A673 (cell line): ENCODE data around the gene HOXC6.
A peak's percentile ranks its signal among the peaks of the same experiment; 100 is the strongest.

ENCODE experiments used
- EZH2 ChIP-seq: fragments of 200-600 bp; sonication (generic); IDR thresholded peaks from 2 replicates; pipeline ENCODE4 v1.6.1; 2017; ENCODE audit warnings: borderline replicate concordance, low read depth, mild to moderate bottlenecking, mixed read lengths, antibody characterized with exemption, low read length; ENCODE audit not compliant: poor library complexity, severe bottlenecking
- TF ChIP-seq, protein P1 (sequence below): fragments of 300-800, 200-600 bp; sonication (generic); conservative IDR thresholded peaks from 2 replicates; pipeline ENCODE4 v1.5.1; 2017; ENCODE audit warnings: low read depth, mild to moderate bottlenecking, antibody characterized with exemption, low read length, moderate library complexity, mixed read lengths

DNA sequence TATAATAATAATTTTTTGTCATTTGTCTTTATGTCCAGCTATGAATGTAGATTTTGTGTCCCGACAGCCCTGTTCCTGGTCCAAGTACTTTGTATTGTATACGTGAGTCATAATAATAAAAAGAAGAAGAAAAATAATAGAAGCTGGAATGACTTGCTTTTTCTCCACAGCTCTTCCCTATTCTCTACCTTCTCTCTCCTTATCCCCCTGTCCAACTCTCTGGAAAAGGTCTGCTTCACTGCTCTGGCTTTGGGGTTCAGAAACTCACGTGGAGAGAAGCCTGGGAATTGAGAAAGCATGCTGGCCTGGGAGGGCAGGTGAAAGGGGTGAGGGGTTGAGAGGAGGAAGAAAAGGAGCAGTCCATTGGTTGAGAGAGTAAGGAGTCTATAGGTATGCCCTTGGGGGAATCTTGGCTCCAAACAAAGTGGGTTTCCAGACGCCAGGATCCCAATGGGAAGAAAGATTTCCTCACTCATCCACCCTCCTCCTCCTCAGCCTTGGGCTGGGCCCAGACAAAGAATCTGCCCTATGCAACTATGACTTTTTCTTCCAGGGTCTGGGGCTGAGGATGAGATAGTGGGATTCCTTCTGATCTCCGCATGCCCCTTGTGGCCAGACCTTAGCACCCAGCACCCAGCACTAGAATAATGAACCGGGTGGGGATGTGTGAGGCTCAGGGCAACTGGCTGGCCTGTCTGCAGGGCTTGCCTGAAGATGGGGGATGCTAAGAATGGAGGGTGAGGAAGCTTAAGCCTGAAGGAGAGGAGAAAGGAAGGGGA lies 15.4 kb upstream of the HOXC6 start:
- TF ChIP-seq, protein P1, sequence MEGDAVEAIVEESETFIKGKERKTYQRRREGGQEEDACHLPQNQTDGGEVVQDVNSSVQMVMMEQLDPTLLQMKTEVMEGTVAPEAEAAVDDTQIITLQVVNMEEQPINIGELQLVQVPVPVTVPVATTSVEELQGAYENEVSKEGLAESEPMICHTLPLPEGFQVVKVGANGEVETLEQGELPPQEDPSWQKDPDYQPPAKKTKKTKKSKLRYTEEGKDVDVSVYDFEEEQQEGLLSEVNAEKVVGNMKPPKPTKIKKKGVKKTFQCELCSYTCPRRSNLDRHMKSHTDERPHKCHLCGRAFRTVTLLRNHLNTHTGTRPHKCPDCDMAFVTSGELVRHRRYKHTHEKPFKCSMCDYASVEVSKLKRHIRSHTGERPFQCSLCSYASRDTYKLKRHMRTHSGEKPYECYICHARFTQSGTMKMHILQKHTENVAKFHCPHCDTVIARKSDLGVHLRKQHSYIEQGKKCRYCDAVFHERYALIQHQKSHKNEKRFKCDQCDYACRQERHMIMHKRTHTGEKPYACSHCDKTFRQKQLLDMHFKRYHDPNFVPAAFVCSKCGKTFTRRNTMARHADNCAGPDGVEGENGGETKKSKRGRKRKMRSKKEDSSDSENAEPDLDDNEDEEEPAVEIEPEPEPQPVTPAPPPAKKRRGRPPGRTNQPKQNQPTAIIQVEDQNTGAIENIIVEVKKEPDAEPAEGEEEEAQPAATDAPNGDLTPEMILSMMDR: peak; percentile 32; the same call in 1 of the 2 replicates
- no peak for TF ChIP-seq EZH2
